ENCODE results near the gene SLITRK6. TPM values are rescaled to one million over a fixed set of nuclear protein-coding genes. Genes with fewer than 3 reads are reported as not detected.
"Not testable (repeated sequence)": the region's sequence is repeated elsewhere in the genome, so short reads cannot be mapped to it uniquely, and the experiment has no call there.

SLITRK6 gene
- polyA plus RNA-seq, 4 donors: 0.64 to 36.1 TPM; not detected in 2

- Histone ChIP-seq H3K27ac (ENCODE audit: low read depth in 1 of 3, low read length in 2 of 3) (no peak overlapping the region), H3K27me3 (ENCODE audit: control insufficient read depth in 3 of 3, insufficient read depth in 3 of 3, low read length in 3 of 3) (no peaks in the 10 kb centered on the region), H3K4me1 (ENCODE audit: control insufficient read depth in 3 of 3, insufficient read depth in 2 of 3, low read depth in 1 of 3, low read length in 2 of 3) (no peaks in the 10 kb centered on the region), H3K4me3 (ENCODE audit: low read depth in 1 of 3, low read length in 3 of 3) (no peak overlapping the region), H3K36me3 (ENCODE audit: control insufficient read depth in 3 of 3, insufficient read depth in 2 of 3, low read depth in 1 of 3, low read length in 3 of 3) (no peaks in the 10 kb centered on the region), H3K9me3 (ENCODE audit: control insufficient read depth in 2 of 2, insufficient read depth in 1 of 2, low read depth in 1 of 2, low read length in 1 of 2) (no peaks in the 10 kb centered on the region)
- no peak for FAIRE-seq
- 50 to 62% (median 58%) methylated on average over 1 of the region's 1 CpG for WGBS, 3 donors
- no peak for DNase-seq
Observed at GRCh38 chr13:85771856-85772255, 27.4 kb downstream of the SLITRK6 start.

GRCh38 chr13:85768946-85769345 lies 30.3 kb downstream of the SLITRK6 start:
- H3K36me3 ChIP-seq (ENCODE audit: control insufficient read depth in 3 of 3, insufficient read depth in 2 of 3, low read depth in 1 of 3, low read length in 3 of 3): no peaks in the 10 kb centered on the region
- no peaks in the 10 kb centered on the region for H3K4me1 ChIP-seq (ENCODE audit: control insufficient read depth in 3 of 3, insufficient read depth in 2 of 3, low read depth in 1 of 3, low read length in 2 of 3)
- DNase-seq (no peak), FAIRE-seq (no peak)
- no peak overlapping the region for H3K4me3 ChIP-seq (ENCODE audit: low read depth in 1 of 3, low read length in 3 of 3)
- H3K27me3 ChIP-seq (ENCODE audit: control insufficient read depth in 3 of 3, insufficient read depth in 3 of 3, low read length in 3 of 3): no peaks in the 10 kb centered on the region
- no peak overlapping the region for H3K27ac ChIP-seq (ENCODE audit: low read depth in 1 of 3, low read length in 2 of 3)
- H3K9me3 ChIP-seq (ENCODE audit: control insufficient read depth in 2 of 2, insufficient read depth in 1 of 2, low read depth in 1 of 2, low read length in 1 of 2): no peaks in the 10 kb centered on the region

- H3K27ac ChIP-seq (ENCODE audit: low read depth in 1 of 3, low read length in 2 of 3): no peak overlapping the region
- H3K36me3 ChIP-seq (ENCODE audit: control insufficient read depth in 3 of 3, insufficient read depth in 2 of 3, low read depth in 1 of 3, low read length in 3 of 3): no peaks in the 10 kb centered on the region
- H3K4me3 ChIP-seq (ENCODE audit: low read depth in 1 of 3, low read length in 3 of 3): no peak overlapping the region
- FAIRE-seq (no peak), DNase-seq (no peak)
- no peaks in the 10 kb centered on the region for H3K4me1 ChIP-seq (ENCODE audit: control insufficient read depth in 3 of 3, insufficient read depth in 2 of 3, low read depth in 1 of 3, low read length in 2 of 3)
- WGBS, 3 donors: 54 to 82% (median 77%) methylated on average over 2 of the region's 2 CpGs
- H3K27me3 ChIP-seq (ENCODE audit: control insufficient read depth in 3 of 3, insufficient read depth in 3 of 3, low read length in 3 of 3): no peaks in the 10 kb centered on the region
- no peaks in the 10 kb centered on the region for H3K9me3 ChIP-seq (ENCODE audit: control insufficient read depth in 2 of 2, insufficient read depth in 1 of 2, low read depth in 1 of 2, low read length in 1 of 2)
Observed at GRCh38 chr13:85755123-85755522, 44.1 kb downstream of the SLITRK6 start.

- not testable (repeated sequence) for H3K4me3 ChIP-seq (ENCODE audit: low read depth in 1 of 3, low read length in 3 of 3); DNase-seq; H3K27ac ChIP-seq (ENCODE audit: low read depth in 1 of 3, low read length in 2 of 3); H3K27me3 ChIP-seq (ENCODE audit: control insufficient read depth in 3 of 3, insufficient read depth in 3 of 3, low read length in 3 of 3); H3K4me1 ChIP-seq (ENCODE audit: control insufficient read depth in 3 of 3, insufficient read depth in 2 of 3, low read depth in 1 of 3, low read length in 2 of 3); FAIRE-seq; H3K36me3 ChIP-seq (ENCODE audit: control insufficient read depth in 3 of 3, insufficient read depth in 2 of 3, low read depth in 1 of 3, low read length in 3 of 3); H3K9me3 ChIP-seq (ENCODE audit: control insufficient read depth in 2 of 2, insufficient read depth in 1 of 2, low read depth in 1 of 2, low read length in 1 of 2)
- 67 to 79% (median 71%) methylated on average over 11 of the region's 11 CpGs for WGBS, 3 donors
Observed at GRCh38 chr13:85743201-85743770, 55.9 kb downstream of the SLITRK6 start.

All from small intestine (tissue), 7 donors.